DLD1 (cell line): ENCODE data around the gene ZNF579.
"Not testable (repeated sequence)": the region's sequence is repeated elsewhere in the genome, so short reads cannot be mapped to it uniquely, and the experiment has no call there.

Source experiments
- in situ Hi-C: cut with HindIII; loops from 2 replicates; pipeline ENCODE4 v1.10.0; 2017; ENCODE audit warnings: low sequenced_read_pairs

Gene ZNF579

DNA sequence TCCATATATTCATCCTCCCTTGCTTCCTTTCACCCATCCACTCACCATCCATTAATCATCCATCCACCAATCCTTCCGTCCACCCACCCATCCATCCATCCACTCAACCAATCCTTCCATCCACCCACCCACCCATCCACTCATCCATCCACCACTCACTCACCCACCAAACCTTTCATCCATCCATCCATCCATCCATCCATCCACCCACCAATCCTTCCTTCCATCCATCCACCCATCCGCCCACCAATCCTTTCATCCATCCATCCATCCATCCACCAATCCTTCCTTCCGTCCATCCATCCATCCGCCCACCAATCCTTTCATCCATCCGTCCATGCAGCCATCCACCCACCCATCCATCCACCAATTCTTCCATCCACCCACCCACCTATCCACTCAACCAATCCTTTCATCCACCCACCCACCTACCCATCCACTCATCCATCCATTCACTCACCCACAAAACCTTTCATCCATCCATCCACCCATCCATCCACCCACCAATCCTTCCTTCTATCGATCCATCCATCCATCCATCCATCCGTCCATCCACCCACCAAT, 38.3 kb downstream of the ZNF579 start:
- in situ Hi-C loops = no loop called here

DNA sequence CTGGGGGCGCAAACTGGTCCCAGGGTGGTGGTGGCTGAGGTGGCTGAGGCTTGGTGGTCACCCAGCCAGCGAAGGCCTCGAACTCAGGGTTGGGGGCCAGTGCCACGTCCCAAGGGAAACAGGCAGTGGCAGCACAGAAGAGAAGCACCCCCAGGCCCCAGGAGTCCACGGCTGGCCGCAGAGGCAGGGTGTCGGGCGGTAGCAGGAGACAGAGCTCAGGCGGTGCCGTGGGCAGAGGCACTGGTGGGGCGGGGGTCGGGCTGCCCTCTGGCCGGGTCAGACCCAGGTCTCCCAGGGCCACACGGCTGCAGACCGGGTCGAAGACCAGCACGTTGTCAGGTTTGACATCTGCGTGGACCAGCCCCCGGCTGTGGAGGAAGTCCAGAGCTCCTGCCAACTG, 39.6 kb downstream of the ZNF579 start:
- in situ Hi-C loops = no loop called here

DNA sequence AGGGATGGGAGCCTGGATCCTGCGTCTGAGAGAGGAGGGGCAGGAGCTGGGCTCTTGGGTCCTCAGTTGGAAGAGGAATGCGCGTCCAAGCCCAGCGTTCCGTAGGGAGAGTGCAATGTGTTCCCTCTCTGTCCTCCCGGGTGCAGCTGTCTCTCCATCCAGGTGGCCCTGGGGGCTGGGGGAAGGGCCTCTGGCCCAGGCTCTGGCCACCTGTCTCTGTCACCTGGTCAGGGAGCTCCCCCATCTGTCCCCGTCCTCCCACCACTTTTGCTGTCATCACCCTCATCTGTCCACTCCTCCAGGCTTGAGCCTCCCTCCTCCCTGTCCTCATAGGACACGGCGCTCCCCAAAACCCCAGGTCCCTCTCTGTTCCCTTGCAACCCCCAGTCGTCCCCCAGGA, 40.0 kb downstream of the ZNF579 start:
- in situ Hi-C loops = no loop called here

DNA sequence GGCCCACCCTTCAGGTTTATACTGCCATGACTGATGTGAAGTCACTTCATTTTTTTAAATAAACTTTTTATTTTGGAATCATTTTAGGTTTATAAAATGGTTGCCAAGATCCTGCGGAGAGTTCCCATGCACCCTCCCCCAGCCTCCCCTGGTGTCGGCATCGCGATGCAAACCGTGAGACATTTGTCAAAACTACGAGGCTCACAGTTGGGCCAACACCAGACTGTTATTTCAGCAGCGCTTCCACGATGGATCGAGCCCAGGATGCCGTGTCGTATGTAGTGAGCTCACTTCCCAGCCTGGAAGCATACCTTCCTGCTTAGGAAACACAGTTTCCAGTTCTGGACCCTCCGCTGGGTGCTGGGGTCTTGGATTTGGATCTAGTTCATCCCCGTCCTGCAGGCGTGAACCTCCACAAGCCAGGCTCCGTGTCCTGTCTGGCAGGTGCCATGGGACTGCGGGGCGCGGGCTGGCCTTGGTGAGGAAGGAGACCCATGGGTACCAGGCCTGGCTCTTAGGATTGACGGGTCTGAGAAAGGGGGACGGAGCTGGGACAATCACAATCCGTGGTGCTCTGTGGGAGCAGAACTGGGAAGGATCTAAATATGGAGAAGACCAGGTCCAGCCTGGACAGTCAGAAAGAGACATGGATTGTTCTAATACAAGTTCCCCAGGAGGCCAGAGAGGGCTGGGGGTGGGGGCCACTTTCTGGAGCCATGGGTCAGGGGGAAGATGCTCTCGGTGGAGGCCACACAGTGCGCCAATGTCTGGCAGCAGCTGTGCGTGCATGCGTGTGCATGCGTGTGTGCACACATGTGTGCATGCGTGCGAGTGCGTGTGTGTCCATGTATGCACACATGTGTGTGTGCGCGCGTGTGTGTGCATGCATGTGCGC, 41.3 kb downstream of the ZNF579 start:
- in situ Hi-C loops = no loop called here

DNA sequence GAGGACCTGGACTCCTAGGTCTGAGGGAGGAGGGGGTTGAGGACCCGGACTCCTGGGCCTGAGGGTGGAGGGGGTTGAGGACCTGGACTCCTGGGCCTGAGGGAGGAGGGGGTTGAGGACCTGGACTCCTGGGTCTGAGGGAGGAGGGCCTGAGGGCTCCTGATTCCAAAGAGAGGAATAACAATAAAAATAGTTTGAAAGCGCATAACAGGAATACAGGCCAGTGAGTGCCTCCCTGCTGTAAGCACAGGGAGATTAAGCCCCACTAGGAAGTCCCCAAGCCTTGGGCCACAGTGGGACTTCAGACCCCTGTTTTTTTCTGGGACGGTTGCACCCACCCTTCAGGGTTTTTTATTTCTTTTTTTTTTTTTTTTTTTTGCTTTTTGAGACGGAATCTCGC, 42.5 kb downstream of the ZNF579 start:
- in situ Hi-C loops = no loop called here

DNA sequence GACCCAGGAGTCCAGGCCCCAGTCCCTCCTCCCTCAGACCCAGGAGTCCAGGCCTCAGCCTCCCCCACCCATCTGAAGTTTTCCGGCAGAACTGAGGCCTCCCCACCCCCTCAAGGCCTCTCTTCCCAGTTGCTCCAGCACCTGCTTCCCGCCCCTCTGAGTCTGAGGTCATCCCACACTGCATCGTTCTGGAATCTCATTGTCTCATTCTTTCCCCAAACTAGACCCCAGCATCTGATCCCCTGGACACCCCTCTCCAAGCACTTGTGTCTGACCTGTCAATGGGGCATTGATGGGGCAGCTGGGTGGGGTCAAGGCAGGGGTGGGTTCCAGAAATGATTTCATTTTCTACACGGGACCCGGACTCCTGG, 42.9 kb downstream of the ZNF579 start:
- in situ Hi-C loops = no loop called here

DNA sequence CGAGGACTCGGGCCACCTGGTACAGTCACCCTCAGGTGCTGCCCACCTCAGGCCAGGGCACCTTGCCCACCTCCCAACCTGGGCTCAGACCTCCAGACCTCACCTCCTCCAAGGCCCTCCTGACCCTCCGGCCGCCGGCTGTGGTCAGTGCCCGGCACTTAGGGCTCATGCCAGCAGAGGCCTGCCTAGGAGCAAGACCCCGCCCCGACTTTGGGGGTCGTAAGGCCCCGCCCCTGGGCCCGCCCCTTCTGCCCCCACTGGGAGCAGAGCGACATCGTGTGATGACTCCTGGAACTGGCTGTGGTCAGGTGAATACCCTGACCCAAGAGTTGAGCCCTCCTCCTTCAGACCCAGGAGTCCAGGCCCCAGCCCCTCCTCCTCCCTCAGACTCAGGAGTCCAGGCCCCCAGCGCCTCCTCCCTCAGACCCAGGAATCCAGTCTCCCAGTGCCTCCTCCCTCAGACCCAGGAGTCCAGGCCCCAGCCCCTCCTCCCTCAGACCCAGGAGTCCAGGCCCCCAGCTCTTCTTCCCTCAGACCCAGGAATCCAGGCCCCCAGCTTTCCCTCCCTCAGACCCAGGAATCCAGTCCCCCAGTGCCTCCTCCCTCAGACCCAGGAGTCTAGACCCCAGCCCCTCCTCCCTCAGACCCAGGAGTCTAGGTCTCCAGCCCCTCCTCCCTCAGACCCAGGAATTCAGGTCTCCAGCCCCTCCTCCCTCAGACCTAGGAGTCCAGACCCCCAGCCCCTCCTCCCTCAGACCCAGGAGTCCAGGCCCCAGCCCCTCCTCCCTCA, 43.5 kb downstream of the ZNF579 start, which contains the start of gene SBK2:
Gene SBK2, minus strand, starts transcription at position 183 of the 790 bp plus-strand sequence. CDS start 839 bp downstream, outside the sequence.
- in situ Hi-C loops = no loop called here

DNA sequence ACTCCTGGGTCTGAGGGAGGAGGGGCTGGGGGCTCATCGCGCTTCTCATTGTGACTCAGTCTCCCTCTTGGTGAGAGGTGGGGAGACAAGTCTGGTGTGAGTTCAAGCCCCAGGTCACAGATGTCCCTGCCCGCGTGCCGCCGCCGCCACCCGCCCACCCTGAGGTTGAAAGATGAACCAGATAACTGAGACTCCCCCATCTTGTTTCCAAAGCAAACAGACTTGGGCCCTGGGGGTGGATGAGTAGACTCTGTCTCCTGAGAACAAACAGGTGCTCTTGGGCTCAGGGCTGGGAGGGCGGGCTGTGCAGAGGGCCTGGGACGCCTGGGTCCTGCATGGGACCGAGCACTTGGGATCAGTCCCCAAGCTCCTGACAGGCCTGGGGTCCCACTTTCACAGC, 44.3 kb downstream of the ZNF579 start:
- in situ Hi-C loops = no loop called here

DNA sequence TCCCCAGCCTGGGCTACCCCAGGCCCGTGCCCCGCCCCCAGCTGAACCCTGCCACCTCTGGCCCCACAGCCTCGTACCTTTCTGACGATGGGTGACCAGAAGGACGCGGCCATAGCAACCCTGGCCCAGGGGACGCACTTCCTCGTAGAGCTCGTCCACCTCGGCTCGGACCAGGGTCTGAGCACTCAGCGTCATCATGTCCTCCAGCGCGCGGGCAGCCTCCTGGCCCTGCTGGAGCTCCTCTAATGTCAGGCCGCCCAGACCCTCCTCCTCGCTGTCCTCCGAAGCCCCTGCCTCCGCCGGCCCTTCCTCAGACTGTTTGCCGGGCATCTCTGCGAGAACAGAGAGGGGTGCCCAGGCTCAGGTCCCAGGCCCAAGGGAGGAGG, 44.7 kb downstream of the ZNF579 start:
- in situ Hi-C loops = no loop called here

DNA sequence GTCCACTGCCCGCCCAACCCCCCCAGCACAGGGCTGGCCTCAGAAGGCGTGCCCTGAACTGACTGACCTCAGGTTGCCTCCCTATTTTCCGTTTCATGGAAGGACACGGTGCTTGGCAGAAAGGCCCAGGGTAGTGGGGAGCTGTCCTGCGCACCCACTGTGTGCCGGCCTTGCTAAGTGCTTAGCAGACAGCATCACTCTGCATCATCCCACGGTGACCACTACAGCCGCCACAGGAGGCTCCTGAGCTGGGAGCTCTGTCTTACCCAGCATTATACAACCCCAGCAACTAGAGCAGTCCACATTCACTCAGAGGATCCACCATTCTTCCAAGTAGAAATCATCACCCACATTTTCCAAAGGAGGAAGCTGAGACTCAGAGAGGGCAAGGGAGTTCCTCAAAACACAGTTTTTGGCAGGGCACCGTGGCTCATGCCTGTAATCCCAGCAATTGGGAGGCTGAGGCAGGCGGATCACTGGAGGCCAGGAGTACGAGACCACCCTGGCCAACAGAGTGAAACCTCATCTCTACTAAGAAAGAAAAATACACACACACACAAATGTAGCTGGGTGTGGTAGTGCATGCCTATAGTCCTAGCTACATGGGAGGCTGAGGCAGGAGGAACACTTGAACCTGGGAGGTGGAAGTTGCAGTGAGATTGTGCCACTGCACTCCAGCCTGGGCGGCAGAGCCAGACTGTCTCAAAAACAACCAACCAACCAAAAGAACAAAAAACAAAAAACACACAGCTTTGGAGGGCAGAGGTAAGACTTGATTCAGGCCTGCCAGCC, 45.3 kb downstream of the ZNF579 start:
- in situ Hi-C loops = no loop called here

DNA sequence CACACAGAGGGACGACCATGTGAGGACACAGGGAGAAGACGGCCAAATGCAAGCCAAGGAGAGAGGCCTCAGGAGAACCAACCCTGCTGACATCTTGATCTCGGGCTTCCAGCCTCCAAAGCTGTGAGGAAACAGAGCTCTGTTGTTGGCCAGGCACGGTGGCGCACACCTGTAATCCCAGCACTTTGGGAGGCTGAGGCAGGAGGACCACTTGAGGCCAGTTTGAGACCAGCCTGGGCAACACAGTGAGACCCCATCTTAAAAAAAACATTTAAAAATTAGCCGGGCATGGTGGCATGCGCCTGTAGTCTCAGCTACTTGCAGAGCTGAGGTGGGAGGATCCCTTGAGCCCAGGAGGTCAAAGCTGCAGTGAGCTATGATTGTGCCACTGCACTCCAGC, 46.4 kb downstream of the ZNF579 start:
- in situ Hi-C loops = not testable (repeated sequence)

DNA sequence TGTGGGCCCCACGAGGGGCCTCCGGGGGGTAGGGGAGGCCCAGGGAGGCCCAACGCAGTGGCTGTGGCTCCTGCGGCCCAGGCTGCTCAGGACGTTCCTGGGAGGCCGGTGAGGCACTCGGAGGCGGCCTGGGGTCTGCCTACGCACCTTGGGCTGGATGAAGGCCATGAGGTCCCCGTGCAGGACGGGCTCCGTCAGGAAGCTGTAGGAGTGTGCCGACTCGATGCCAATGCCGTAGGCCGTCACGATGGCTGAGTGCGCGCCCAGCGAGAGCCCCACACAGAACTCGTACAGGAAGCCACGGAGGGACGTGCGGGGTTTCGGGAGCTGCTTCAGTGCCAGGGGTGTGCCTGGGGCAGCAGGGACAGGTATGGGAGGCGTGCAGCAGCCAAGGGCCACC, 49.7 kb downstream of the ZNF579 start:
- in situ Hi-C loops = no loop called here

DNA sequence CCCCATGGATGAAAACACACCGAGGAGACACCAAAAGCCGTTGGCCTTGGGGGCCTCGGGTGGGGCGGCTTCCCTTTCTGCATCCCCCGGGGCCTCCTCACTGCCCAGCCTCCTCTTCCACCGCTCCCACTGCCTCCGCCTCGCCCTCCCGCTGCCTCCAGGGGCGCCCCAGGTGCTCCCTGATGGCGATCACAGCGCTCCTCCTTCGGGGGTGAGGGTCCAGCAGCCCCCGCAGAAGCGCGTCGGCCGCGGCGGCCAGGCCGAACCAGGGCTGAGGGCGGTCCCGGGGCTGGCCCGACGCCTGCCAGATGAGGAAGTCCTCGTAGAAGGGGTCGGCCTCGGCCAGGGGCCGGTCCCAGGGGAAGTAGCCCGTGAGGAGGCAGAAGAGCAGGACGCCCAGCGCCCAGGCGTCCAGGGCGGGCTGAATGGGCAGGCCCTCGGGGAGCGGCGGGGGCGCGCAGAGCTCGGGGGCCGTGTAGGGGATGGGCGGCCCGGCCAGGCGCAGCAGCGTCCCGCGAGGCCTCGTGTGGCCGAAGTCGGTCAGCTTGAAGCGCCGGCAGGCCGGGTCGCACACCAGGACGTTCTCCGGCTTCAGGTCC, 50.9 kb downstream of the ZNF579 start:
- in situ Hi-C loops = loop anchor here (5.0 kb wide), 1 partner anchor 93 kb away; the partner anchor contains the start of gene ZNF784

DNA sequence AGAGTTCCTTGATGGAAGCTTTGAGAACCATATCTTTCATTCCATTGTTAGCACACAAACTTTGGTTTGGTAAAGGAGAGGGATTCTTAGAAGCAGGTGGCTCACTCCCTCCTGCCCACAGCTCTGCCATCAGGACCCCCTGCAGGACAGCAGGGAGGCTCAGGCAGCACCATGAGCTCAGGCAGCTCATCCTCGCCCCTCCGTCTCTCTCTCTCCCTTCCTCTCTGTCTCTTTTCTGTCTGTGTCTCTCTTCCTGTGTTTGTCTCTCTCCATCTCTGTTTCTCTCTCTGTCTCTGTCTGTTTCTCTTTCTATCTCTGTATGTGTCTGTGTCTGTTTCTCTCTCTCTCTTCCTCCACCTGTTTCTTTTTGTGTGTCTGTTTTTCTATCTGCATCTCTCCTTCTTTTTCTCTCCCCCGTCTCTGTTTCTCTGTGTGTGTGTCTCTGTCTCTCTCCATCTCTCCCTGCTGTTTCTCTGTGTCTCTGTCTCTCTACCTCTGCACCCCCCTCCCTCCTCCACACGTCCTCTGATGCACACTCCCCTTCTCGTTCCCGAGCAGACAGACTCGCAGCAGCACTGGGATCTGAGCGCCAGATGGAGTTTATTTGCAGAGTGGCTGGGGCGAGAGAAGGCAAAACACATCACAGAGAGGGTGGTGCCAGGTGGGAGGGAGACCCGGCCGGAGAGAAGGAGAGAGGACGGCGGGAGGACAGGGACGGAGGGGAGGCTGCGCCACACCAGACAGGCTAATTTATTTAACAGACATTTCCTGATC, 52.4 kb downstream of the ZNF579 start:
- in situ Hi-C loops = loop anchor here (5.0 kb wide), 1 partner anchor 94 kb away; the partner anchor contains the start of gene ZNF784

DNA sequence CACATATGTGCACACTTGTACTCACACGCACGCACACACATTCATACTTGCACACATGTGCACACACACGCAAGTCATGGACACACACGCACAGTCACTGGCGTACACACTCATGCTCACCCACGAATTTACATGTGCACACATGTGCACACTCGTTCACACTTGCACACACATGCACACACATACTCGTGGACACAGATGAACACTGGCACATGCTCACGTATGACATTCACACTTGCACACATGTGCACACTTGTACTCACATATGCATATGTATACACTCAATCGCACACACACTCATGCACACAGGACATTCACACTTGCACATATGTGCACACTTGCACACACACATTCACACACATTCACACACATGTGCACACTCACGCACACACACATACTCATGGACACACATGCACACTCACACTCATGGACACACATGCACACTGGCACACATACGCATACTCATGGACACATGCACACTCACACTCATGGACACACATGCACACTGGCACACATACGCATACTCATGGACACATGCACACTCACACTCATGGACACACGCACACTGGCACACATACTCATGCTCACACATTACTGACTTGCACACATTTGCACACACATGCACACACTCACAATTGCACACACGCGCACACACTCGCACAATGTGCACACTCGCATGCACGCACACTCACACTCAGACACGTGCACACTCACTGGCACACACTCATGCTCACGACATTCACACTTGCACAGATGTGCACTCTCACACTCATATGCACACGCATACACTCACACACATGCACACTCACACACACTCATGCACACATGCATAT, 53.2 kb downstream of the ZNF579 start:
- in situ Hi-C loops = loop anchor here (5.0 kb wide), 1 partner anchor 95 kb away; the partner anchor contains the start of gene ZNF784
